GM21526 (cell line): ENCODE measurements around the gene GGCX.
"Not testable (repeated sequence)": the region's sequence is repeated elsewhere in the genome, so short reads cannot be mapped to it uniquely, and the experiment has no call there.

ENCODE experiments used
- ATAC-seq: cut with Tn5 transposase; IDR thresholded peaks from one replicate; pipeline ENCODE4 v1.9.1; 2021; ENCODE audit warnings: moderate library complexity; ENCODE audit not compliant: unreplicated experiment, low FRiP score

GGCX gene

GRCh38 chr2:85594715-85595300 lies 33.5 kb upstream of the GGCX start:
- ATAC-seq, result no peak

GRCh38 chr2:85593023-85593422 lies 31.7 kb upstream of the GGCX start:
- ATAC-seq, result no peak

GRCh38 chr2:85592299-85592698 lies 31.0 kb upstream of the GGCX start:
- not testable (repeated sequence) for ATAC-seq

GRCh38 chr2:85591563-85591962 lies 30.3 kb upstream of the GGCX start:
- ATAC-seq, result no peak

GRCh38 chr2:85590950-85591349 lies 29.7 kb upstream of the GGCX start:
- no peak for ATAC-seq

GRCh38 chr2:85589982-85590791 lies 28.9 kb upstream of the GGCX start:
- ATAC-seq, result no peak

GRCh38 chr2:85589181-85589580 lies 27.9 kb upstream of the GGCX start:
- ATAC-seq, result no peak

GRCh38 chr2:85588645-85589044 lies 27.4 kb upstream of the GGCX start:
- no peak for ATAC-seq

GRCh38 chr2:85588236-85588635 lies 26.9 kb upstream of the GGCX start:
- ATAC-seq, result no peak

- no peak for ATAC-seq
Observed at GRCh38 chr2:85585781-85586105, 24.4 kb upstream of the GGCX start.

- ATAC-seq, result no peak
Observed at GRCh38 chr2:85584857-85585780, 23.8 kb upstream of the GGCX start.

GRCh38 chr2:85584354-85584856 lies 23.1 kb upstream of the GGCX start, which contains the start of gene VAMP5:
Gene VAMP5 (plus strand): TSS chr2:85584431. CDS start chr2:85584491, 60 bp downstream.
- ATAC-seq, result no peak

GRCh38 chr2:85583667-85584353 lies 22.5 kb upstream of the GGCX start:
- ATAC-seq, result no peak

- no peak for ATAC-seq
Observed at GRCh38 chr2:85582492-85582891, 21.2 kb upstream of the GGCX start.

GRCh38 chr2:85580206-85580605 lies 18.9 kb upstream of the GGCX start:
- no peak for ATAC-seq

GRCh38 chr2:85579266-85579935 lies 18.1 kb upstream of the GGCX start:
- no peak for ATAC-seq

- peak; percentile 29 for ATAC-seq
Observed at GRCh38 chr2:85578243-85579180, 17.2 kb upstream of the GGCX start.

GRCh38 chr2:85577386-85578242 lies 16.3 kb upstream of the GGCX start, which contains the start of gene VAMP8:
Gene VAMP8 (plus strand): TSS chr2:85577586. CDS start chr2:85577647, 61 bp downstream.
- peak; percentile 74 for ATAC-seq
